Epithelial cell of proximal tubule (primary cell): ENCODE results near the gene XAGE2. TPM values are rescaled to one million over a fixed set of nuclear protein-coding genes. Genes with fewer than 3 reads are reported as not detected.

Experiments used
- DNase-seq: peaks from one replicate; pipeline ENCODE4 v3.0.0-alpha.2; 2011; ENCODE audit warnings: low read depth
- H3K4me3 ChIP-seq: 2 replicates; pipeline ENCODE4 v1.5.1; 2011; ENCODE audit warnings: low read depth, mild to moderate bottlenecking, low read length
- CTCF ChIP-seq: conservative IDR thresholded peaks from 2 replicates; pipeline ENCODE4 v1.5.1; 2012; ENCODE audit warnings: low read depth, mild to moderate bottlenecking, low read length
- total RNA-seq: library from RNA; depleted of rRNA; stranded (reverse); fragments of >200 nt; gene quantifications from 2 replicates; pipeline ENCODE4 v1.2.3, GENCODE V29; 2015

Gene XAGE2
- total RNA-seq, 1 donor from 2014 or later = not detected

- no peak overlapping the region for H3K4me3 ChIP-seq
- DNase-seq = no peak
- no peak for TF ChIP-seq CTCF
These were observed 16.3 kb upstream of the XAGE2 start for GRCh38 chrX:52352551-52352950.

- DNase-seq = no peak
- no peak overlapping the region for H3K4me3 ChIP-seq
- TF ChIP-seq CTCF = no peak
These were observed 15.0 kb upstream of the XAGE2 start for GRCh38 chrX:52353838-52354237.

GRCh38 chrX:52355108-52355507 is 13.7 kb upstream of the XAGE2 start:
- DNase-seq = no peak
- H3K4me3 ChIP-seq = no peak overlapping the region
- TF ChIP-seq CTCF = no peak

GRCh38 chrX:52359614-52360232 is 9.1 kb upstream of the XAGE2 start:
- H3K4me3 ChIP-seq = no peak overlapping the region
- no peak for DNase-seq
- no peak for TF ChIP-seq CTCF

- TF ChIP-seq CTCF = no peak
- no peak for DNase-seq
- no peak overlapping the region for H3K4me3 ChIP-seq
These were observed 6.9 kb upstream of the XAGE2 start for GRCh38 chrX:52361941-52362340.

GRCh38 chrX:52363247-52363883 is 5.5 kb upstream of the XAGE2 start:
- no peak for DNase-seq
- peak; percentile 28 for TF ChIP-seq CTCF
- H3K4me3 ChIP-seq = no peak overlapping the region

GRCh38 chrX:52378870-52379269 is 10.0 kb downstream of the XAGE2 start:
- TF ChIP-seq CTCF = no peak
- no peak for DNase-seq
- no peak overlapping the region for H3K4me3 ChIP-seq
